ENCODE measurements around the gene FBXO31.

DNA sequence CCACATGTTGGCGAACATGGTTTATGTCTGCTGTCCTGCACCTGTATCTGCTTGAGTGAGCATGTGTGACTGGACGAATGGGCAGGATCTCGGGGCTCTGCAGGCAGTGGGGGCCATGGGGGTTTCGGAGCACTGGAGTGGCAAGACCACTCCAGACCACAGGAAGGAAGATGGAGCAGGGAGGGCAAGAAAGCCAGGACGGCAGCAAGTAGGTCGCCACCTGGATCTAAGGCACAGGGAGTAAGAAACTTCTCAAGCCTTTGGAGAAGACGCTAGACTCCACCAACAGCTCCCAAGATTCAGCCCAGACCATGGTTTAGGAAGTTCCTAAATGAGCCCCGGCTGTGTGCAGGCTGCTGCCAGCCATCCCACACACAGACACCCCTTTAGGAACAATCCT is 33.5 kb downstream of the FBXO31 start:
- TF ChIP-seq POLR2A (IDR thresholded peaks at IDR 0.05) (no peak), EP300 (IDR thresholded peaks at IDR 0.05) (no peak)
- TF ChIP-seq, protein P1, sequence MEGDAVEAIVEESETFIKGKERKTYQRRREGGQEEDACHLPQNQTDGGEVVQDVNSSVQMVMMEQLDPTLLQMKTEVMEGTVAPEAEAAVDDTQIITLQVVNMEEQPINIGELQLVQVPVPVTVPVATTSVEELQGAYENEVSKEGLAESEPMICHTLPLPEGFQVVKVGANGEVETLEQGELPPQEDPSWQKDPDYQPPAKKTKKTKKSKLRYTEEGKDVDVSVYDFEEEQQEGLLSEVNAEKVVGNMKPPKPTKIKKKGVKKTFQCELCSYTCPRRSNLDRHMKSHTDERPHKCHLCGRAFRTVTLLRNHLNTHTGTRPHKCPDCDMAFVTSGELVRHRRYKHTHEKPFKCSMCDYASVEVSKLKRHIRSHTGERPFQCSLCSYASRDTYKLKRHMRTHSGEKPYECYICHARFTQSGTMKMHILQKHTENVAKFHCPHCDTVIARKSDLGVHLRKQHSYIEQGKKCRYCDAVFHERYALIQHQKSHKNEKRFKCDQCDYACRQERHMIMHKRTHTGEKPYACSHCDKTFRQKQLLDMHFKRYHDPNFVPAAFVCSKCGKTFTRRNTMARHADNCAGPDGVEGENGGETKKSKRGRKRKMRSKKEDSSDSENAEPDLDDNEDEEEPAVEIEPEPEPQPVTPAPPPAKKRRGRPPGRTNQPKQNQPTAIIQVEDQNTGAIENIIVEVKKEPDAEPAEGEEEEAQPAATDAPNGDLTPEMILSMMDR (IDR thresholded peaks at IDR 0.05), result no peak

Measured in sigmoid colon (tissue), 4 donors.